GM21515 (cell line): ENCODE measurements around the gene APOL1.
"Not testable (repeated sequence)": the region's sequence is repeated elsewhere in the genome, so short reads cannot be mapped to it uniquely, and the experiment has no call there.

Source experiments
- ATAC-seq: cut with Tn5 transposase; IDR thresholded peaks from one replicate; pipeline ENCODE4 v1.9.1; 2021; ENCODE audit not compliant: unreplicated experiment

The APOL1 gene

DNA sequence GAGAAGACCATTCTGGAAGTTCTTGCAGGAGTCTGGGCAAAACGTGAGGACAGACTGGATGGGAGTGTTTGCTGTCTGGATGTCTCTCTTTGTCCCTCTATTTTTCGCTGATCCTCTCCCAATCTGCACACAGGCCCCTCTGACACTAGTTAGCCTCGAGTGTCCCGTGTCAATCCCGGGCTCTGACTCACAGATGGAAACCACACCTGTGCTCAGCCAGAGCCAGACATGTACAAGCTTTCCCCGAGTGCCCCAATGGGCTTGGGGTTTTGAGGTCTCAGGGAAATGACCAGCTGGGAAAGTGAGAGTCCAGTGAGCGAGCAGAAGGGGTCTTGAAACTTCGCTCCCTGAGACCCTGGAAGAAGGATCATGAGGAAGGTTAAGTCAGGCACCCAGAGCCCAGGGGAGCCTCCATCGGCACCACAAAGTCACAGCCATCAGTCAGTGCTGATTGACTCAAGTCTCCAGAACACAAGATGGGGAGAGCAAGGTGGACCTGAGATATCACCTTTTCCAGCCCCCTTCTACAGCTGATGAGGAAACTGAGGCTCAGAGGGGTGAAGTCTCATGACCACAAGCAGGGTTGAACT, 27.5 kb upstream of the APOL1 start:
- ATAC-seq, result no peak

- no peak for ATAC-seq
These were observed 26.7 kb upstream of the APOL1 start for GRCh38 chr22:36226189-36226588.

DNA sequence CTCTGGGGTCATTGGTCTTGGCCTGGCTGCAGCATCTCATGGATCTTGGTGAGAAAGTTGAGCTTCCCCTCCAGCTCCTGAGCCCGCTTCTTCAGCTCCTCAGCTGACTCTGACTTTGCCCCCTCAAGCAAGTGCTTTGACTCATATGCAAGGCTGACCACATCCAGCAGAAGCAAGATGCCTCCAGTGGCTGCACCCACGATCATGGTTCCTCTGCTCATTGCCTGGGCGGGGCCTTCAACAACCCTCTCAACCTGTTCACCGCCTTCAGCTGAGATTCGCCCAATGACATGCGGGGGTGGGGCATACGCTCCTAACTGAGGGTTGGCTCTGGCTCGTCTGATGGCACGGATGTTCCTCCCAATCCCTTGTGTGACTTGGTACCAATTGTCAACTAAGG, 25.5 kb upstream of the APOL1 start:
- ATAC-seq, result no peak

DNA sequence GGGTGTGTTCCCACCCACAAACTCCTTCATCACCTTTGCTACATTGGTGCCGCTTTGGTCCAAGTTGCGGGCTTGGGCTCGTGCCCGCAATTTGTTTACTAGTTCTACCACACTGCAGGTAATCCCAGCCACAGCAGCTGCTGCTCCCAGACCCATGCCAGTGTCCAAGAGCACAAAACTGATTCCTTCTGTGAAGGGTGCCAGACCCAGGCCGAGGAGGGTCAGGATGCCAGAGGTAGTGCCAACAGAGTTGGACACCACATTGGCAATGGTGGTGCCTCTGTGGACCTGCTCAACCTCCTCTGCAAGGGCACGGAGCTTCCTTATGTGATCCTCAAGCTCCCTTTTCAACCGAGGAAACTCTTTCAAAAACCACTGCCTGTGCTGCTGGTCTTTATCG, 25.1 kb upstream of the APOL1 start:
- no peak for ATAC-seq

DNA sequence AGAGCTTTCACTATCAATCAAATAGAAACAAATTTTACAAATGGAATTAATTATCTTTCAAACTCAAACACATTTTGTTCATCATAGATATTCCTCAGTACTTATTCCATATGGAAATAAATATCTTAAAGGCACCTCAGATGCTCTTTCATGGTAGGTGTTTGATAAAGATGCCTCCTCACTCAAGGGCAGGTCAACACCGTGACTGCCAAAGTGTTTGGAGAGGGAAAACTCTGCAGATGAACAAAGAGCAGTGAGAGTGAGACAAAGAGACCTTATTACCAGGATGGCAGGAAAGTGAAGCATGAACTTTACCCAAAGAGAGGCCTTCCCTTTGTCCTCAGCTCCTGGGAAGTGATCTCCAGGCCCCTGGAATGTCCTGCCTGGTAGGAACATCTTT, 24.6 kb upstream of the APOL1 start:
- not testable (repeated sequence) for ATAC-seq

DNA sequence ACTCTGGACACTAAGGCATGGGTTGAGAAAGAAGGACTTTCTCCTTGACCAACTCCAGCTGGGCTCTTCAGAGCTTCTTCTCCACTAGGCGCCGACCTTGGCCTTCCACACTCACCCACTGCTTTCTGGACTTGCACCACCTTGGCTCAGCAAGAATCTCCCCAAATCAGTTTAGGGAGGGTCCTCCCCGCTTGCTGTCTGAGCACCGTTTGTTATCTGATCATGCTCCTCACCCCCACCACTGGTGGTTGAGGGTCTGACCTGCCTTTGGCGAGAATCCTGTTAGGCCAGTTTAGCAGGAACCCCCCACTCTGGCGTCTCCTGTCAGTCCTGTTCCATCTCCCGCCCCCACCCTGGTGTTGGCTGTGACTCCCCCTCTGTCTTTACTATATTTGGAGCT, 24.0 kb upstream of the APOL1 start:
- no peak for ATAC-seq

- ATAC-seq, result not testable (repeated sequence)
These were observed 23.3 kb upstream of the APOL1 start for GRCh38 chr22:36229649-36230048.

- ATAC-seq, result not testable (repeated sequence)
These were observed 21.9 kb upstream of the APOL1 start for GRCh38 chr22:36231051-36231450.

GRCh38 chr22:36232715-36233401, 20.1 kb upstream of the APOL1 start:
- no peak for ATAC-seq

- no peak for ATAC-seq
These were observed 19.1 kb upstream of the APOL1 start for GRCh38 chr22:36233796-36234195.

DNA sequence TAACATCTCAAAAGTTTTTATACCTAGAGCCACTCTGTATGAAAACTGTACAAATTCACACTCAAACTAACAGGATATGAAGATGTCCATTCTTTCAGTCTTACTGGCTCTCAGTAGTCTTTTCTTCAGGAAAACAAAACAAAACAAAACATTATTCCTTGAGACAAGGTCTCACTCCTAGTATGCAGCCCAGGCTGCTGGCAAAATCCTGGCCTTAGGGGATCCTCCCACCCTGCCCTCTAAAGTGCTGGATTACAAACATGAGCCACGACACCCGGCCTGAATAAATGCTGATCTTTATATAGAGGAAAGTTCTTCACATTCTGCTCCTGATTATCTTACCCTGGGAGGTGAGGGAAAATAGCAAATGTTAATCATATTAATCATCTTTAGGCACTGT, 18.7 kb upstream of the APOL1 start:
- no peak for ATAC-seq

DNA sequence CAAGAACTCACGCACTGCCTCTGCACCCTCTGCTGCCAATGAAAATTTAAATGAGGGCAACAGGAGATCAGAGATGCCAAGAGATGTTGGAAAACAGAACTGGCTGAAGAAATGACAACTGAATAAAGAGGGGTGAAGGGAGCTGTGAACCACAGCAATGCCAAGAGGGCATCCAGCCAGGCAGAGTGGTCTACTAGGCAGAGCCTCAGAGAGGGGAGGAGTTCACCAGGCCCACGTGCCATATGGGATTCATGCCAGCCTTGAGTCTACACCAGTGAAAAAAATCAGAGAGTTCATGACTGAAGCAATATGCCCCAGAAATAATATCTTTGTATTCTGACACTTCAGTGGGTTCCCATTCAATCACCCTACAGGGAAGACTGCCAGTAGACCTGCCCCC, 18.0 kb upstream of the APOL1 start:
- no peak for ATAC-seq

- ATAC-seq, result no peak
These were observed 17.3 kb upstream of the APOL1 start for GRCh38 chr22:36235585-36235984.

DNA sequence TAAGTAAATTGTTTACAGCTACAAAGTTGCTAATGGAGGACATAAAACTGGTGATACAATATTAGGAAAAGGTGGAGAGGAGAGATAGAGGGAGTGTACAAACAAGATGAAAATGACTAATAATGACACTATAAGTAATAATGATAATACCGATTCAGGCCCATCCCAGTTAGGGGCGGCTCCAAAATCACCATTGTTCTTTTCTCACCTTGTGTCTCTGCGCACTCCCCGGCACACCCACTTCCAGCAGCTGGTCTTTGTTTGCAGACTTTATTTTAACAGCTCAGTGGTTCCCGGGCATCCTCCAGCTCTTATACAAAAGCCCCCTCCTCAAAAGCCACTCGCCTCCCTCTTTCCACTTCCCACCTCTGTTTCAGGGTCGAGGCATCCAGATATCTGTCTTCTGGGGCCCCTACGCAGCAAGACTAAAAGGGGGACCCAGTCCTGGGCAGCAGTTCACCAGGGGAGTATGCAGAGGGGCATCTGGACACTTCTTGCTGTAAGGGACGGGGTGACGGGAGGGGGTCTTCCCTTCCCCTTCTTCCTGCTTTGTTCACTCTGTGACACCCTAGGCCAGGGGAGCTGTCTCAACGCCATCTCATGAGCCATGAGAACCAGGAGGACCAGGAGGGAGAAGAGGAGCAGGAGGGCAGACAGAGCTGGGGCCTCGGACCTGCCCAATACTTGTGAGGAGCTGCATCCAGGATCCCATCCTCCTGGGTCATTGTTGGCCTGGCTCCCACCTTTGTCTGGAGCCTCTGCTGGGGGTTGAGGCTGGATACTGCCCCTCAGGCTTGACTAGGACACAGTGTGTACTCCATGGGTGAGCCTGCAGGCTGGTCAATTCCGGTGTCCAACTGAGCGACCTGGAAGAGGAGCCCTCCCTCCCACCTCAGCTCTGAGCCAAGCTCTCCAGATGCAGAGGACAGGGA, 16.3 kb upstream of the APOL1 start:
- no peak for ATAC-seq

GRCh38 chr22:36237462-36238372, 15.2 kb upstream of the APOL1 start:
- no peak for ATAC-seq

DNA sequence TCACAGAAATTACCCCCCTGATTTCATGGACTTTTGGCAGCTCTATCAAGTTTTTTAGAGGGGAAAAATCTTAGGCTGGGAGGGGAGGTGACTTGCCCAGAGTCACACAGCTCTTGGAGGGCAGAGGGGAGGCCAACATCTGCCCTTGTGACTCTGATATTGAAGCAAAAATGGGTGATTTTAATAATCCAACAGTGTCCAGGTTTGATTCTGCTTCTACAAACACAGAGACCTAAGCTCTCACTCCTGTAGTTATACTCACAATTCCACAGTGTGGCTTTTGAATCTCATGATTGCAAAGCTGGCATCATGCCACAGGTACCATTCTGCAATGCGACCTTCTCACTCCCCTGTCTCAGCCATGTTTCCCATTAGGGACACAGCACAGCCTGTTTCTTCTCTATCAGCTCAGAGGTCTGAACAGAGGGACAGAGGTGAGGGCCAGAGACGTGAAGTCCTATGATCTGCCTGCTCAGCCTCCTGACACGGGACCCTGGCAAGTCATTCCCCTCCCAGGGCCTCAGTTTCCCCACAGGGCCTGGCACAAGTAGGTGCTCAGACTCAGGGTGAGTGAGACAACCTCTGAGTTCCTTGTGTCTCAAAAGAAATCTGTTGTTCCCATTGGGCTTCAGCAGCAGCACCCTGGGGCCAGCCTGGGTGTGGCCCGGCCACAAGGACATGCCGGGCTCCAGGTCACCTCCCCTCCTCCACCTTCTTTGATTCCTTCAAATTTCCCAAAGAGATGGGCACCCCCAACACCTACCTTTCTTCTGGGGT, 14.4 kb upstream of the APOL1 start:
- ATAC-seq, result no peak

- ATAC-seq, result no peak
These were observed 13.9 kb upstream of the APOL1 start for GRCh38 chr22:36239150-36239400.

DNA sequence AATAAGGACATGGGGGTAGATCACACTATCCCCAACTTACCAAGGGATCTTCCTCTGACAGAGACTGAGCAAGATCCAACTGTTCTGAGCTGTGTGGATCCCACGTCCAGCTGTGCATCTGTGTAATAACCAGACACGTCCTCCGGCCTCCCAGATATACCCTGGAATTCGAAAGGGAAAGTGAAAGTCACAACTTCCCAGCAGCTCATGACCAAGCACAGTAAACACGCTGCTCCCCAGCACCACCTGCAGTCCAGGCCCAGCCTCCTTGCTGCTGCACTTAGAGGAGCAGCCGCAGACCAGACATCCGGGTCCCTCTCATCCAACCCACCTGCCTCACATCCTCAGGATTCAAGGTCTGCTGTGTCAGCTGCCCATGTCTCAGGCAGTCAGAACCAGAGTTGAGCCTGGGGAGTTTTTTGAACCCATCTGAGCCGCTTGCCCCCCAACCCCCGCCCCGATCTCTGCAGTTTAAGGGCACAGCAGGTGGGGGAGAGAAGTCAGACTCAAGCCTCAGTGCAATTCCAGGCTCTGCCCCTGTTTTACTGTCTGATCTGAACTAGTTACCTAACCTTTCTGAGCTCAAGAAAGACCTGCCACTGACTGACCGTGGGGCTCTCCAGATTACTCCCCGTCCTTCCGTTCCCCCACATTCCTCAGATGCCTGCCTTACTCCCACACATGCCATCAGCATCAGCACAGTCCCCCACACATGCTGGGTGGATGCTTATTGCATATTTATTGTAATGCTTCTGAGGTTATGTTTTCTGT, 13.3 kb upstream of the APOL1 start, which contains the start of gene APOL2:
Gene APOL2, minus strand, starts transcription at position 127 of the 771 bp plus-strand sequence. CDS start 6,365 bp downstream, outside the sequence.
- ATAC-seq, result peak; percentile 74

GRCh38 chr22:36243986-36244385, 8.9 kb upstream of the APOL1 start:
- ATAC-seq, result no peak
